RCC 7860 (cell line): ENCODE measurements around the gene SLC23A2.
"Not testable (repeated sequence)": the region's sequence is repeated elsewhere in the genome, so short reads cannot be mapped to it uniquely, and the experiment has no call there.

ENCODE experiments used
- DNase-seq: peaks from one replicate; pipeline ENCODE4 v3.0.0-alpha.2; 2015; ENCODE audit warnings: low spot score
- FAIRE-seq: peaks from 2 replicates; lab custom pipeline; 2012; peaks lifted over from hg19 to GRCh38; lab: Jason Lieb, UNC

The SLC23A2 gene

DNA sequence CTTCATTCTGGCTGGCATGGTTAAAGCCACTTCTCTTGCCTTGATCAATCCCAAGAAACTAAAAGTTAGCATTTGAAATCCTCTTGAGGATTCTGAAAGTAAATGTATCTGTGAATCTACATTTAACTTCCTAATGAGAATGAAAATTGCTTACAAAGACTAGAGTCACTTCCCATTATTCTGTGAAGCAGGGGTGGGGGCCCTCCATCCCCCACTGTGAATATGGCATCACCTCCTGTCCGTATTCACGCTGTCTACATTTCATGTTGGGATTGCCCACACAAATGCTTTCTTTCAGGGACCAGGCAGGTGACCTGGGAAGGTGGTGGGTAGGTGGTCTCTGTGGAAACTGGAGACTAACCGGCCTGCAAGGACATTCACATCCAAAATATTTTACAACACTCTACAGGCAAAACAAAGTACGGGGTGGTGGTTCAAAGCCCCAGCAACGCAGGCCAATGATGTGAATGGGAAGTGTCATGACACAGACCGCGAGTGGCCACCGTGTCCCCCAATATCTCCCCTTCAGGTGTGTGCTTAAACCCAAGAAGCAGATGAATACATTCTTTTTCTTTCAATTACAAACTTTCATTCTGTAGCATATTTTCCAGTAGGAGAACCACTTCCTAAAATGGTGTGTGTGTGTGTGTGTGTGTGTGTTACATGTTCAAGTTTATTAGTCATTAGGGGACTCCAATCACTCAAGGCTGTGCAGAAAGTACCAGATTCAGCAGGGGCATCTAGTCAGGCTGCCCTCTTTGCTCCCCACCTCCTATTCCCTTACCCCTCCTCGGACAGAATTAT lies 147.4 kb downstream of the SLC23A2 start:
- FAIRE-seq = no peak

DNA sequence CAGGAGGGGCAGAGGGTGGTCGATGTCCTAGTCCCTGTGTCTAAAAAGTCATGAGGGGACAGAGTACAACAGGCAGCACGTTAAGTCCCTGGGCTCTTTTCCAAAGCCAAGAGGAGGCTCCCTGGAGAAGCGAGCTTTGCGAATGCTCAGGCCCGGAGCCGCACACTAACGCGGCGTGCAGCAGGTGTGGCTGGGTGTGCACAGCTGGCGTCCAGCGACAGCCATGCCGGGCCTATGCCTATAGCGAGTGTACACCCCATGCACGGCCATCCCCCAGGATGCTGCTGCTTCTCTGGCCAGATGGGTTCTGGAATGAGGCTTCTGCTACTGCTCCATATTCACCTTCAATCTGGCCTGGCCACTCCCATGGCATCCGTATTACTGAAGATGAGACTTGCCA lies 148.3 kb downstream of the SLC23A2 start:
- FAIRE-seq (no peak), DNase-seq (no peak)

More for the DNA sequence above, 147.4 kb downstream of the SLC23A2 start:
- no peak for DNase-seq

DNA sequence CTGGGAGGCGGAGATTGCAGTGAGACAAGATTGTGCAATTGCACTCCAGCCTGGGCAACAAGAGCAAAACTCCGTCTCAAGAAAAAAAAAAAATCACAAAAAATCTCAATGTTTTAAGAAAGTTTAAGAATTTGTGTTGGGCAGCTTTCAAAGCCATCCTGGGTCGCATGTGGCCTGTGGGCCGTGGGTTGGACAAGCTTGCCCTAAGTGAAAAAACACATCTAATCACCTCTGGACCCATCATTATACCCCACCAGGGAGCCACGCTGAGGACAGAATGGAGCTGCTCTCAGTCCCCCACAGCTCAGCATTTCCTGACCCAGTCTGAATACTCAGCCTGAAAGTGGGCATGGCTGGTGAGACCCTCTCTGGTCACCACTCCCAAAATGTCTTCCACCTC lies 150.3 kb downstream of the SLC23A2 start:
- FAIRE-seq = no peak
- no peak for DNase-seq

DNA sequence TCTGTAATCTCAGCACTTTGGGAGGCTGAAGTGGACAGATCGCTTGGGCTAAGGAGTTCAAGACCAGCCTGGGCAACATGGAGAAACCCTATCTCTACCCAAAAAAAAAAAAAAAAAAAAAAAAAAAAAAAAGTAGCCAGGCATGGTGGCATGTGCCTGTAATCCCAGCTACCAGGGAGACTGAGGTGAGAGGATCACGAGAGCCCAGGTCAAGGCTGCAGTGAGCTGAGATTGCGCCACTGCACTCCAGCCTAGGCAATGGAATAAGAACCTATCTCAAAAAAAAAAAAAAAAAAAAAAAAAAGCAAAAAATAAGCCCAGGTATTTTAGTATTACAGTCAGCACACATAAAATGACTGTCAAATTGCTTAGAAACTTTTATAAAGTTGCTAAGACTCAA lies 152.5 kb downstream of the SLC23A2 start:
- DNase-seq, FAIRE-seq: not testable (repeated sequence)

DNA sequence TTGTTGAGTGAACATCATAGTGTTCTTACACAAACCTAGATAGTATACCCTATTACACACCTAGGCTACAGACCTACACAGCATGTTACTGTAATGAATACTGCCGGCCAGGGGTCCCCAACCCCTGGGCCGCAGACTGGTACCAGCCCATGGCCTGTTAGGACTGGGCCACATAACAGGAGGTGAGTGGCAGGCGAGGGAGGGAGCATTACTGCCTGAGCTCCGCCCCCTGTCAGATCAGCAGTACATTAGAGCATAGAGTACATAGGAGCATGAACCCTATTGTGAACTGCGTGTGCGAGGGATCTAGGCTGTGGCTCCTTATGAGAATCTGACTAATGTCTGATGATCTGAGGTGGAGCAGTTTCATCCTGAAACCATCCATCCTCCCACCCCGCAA lies 153.3 kb downstream of the SLC23A2 start:
- no peak for FAIRE-seq

DNA sequence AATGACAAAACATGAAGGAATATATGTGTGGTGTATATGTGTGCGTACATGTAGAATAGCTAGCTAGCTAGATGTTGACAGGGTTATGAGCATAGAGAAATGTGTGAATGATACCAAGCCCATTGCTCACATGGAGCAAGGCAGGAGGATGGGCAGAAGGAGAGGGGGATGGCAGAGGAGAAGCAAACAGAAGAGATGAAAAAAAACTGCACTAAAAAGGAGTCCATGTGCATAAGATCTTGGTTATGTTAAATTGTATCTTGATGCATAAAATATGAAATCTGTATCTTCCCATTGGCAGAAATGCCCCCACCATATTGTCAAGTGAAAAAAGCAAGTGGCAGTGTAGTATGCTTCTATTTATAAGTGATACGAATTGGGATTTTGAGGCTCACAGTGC lies 154.5 kb downstream of the SLC23A2 start:
- FAIRE-seq = no peak

More for the DNA sequence above, 153.3 kb downstream of the SLC23A2 start:
- DNase-seq = no peak

DNA sequence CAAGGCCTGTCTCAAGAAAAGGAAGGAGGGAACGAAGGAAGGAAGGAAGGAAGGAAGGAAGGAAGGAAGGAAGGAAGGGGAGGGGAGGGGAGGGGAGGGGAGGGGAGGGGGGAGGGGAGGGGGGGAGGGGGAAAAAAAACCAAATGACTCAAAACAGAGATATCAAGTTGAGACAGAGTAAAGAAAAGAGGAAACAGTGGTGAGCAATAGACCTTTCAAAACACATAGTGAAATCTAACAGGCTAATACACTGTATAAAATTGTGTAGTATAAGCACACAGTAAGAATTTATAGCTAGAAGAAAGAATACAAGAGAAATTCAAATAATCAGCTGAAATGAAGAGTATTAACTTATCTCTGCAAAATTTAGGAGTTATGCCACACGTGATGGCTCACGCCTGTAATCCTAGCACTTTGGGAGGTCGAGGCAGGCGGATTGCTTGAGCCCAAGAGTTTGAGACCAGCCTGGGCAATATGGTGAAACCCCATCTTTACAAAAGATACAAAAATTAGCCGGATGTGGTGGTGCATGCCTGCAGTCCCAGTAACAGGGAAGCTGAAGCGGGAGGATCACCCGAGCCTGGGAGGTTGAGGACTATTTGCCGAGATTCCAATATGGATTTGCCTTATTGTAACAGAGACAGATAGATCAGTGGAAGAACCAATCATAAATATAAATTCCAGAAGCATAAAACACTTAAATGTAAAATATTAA lies 156.4 kb downstream of the SLC23A2 start:
- no peak for FAIRE-seq

More for the DNA sequence above, 154.5 kb downstream of the SLC23A2 start:
- no peak for DNase-seq

DNA sequence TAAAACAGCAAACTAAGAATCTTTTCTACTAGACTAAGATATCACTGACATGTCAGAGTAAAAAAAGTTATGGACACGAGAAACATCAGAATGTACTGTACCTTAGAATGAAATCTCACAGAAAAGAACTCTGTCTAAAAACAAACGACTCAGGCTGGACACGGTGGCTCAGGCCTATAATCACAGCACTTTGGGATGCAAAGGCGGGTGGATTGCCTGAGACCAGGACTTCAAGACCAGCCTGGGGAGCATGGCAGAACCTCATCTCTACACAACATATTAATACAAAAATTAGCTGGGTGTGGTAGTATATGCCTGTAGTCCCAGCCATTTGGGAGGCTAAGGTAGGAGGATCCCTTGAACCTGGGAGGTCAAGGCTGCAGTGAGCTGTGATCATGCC lies 157.0 kb downstream of the SLC23A2 start:
- DNase-seq (no peak), FAIRE-seq (no peak)

More for the DNA sequence above, 156.4 kb downstream of the SLC23A2 start:
- DNase-seq = no peak

DNA sequence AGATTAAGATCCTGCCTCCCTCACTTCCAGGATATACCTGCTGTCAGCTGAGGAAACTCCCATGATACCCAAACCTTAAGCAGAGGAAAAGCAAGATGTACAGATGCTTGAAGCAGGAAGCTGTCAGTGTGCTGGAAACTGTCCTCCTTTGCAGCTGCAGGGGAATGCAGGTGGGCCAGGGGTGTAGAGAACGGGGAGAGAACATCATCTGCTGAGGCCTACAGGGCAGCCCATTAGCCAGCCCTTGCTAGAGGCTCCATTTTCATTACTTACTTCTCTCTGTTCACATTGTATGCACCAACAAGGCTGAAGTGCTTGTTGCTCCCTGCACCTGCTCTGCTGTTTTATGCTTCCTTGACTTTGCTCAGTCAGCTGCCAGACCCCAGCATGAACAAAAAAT lies 160.5 kb downstream of the SLC23A2 start:
- DNase-seq (no peak), FAIRE-seq (no peak)

DNA sequence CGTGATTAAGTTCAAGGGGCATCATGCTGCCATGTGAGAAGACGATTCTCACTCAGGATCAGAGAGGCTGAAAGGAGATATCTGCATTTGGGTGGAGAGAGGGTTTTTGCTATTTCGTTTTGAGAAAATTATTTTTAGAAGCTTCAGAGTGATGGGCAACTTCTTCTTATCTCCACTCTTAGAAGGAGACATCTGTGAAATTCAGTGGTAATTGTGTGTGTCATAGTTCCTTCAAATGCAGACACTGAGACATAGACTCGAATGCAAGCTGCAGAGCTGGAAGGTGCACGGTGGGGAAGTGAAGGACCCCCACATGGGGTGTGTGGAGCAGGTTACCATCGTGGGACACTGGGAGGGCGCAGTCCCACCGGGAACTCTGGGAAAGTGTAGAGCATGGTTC lies 162.8 kb downstream of the SLC23A2 start:
- no peak for DNase-seq
- FAIRE-seq = no peak

DNA sequence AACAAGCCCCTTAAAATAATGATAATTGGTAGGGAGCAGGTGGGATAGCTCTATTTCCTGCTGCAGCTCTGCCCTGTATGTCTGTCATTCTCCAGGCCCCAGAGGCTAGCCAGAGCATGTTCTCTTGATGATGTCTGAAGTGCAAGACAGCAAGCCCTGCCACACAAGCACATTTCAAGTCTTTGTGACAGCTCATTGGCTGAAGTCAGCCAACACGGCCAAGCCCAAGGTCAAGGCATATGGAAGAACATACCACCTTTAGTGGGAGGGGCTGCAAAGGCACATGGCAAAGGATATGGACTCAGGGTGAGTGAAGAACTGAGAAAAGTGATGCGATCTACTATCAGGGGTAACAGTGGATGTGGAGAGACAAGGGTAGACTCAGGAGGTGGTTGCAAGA lies 163.6 kb downstream of the SLC23A2 start:
- no peak for FAIRE-seq
- DNase-seq = no peak

DNA sequence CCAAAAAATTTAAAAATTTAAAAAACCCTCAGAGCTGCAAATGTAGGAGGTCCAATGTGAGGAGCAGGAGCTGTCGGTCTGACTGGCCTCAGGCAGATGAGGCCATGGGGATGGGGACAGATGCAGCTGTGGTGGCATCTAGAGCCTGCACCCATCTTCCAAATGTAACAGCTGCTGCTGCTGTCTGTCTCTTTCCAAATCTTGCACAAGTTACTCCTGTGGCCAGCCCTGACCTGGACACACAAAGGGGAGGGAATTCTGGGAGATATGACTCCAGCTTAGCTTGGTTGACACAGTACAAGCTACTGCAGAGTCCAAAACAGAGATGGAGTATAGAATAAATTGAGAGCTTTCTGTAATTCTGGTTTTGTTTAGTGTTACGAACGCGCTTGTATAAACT lies 164.4 kb downstream of the SLC23A2 start:
- DNase-seq (no peak), FAIRE-seq (no peak)

DNA sequence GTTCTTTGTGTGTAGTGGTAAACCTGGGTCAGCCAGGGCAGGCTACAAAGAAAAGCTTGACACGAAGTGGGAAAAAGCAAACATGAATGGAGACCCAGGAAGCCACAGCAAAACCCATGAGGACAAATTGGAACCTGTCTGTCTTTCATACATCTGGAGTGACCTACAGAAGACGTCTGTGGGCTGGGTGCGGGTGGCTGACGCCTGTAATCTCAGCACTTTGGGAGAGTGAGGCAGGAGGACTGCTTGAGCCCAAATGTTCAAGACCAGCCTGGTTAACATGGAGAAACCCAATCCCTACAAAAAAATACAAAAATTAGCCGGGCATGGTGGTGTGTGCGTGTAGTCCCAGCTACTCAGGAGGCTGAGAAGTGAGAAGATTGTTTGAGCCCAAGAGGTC lies 164.8 kb downstream of the SLC23A2 start:
- FAIRE-seq (no peak), DNase-seq (no peak)

DNA sequence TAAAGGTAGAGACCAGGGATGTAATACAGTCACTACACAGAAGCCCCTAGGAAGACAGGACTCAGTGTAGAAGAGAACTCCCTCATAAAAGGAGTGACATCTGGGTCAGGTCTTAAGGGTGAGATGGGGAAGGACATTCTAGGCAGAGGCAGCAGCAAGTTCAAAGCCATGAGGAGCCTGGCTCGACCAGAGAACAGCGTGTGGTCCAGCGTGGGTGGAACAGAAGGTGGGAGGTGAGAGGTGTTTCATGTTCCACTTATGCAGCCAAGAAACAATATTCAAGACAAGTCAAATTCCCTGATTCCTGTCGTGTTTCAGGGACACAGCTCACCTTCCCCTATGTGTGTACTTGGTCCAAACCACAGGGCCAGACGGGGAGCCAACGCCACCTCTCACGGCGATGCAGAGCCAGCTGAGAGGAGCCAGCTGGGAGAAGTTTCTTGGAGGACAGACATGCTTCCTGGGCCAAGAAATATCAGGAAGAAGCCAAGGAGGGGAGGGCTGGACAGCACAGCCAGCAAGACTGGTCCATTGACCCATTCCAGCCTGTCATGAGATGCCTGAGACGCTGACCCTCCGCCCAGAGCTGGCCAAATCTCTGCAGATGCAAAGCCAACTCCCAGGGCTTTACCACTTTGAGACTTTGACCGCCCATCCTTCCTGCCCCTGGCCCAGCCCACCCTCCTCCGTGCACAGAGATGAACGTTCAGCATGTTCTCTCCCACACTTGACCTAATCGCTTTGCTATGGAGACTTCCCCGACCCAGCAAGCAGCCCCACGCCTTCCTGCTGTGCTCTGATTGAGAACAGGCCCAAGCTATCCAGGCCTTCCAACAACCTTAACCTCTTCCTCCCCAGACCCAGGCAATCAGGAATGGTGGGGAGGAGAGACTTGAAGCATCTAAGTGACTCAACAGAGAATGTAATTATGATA lies 165.8 kb downstream of the SLC23A2 start:
- FAIRE-seq = no peak
- DNase-seq = no peak

DNA sequence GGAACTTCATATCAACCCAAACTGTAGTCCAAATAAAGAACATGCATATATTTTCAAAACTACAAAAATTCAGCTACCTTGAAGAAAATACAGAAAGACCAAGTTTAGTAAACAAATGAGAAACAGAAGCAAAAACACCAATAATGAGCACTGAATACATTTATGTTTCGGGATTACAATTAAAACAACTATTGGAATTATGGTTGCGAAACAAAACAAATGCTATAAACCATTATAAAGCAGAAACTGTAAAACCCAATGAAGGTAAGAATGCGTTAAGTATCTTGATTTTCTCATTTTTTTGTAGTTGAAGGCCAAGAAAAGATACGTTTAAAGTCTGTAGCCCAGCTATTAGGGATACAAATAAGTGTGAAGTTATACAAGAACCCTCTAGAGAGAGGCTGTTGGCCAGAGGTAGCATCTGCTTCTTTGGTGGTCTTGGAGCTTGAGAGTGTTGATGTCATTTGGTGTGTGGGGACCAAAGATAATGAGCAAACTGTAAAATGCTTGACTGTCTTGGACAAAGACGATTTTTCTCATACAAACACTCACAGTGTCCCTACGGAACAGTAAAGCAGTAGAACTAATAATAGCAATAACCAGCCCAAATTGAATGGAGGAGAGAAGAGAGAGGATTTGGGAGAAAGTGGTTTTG lies 168.1 kb downstream of the SLC23A2 start:
- FAIRE-seq (no peak), DNase-seq (no peak)

DNA sequence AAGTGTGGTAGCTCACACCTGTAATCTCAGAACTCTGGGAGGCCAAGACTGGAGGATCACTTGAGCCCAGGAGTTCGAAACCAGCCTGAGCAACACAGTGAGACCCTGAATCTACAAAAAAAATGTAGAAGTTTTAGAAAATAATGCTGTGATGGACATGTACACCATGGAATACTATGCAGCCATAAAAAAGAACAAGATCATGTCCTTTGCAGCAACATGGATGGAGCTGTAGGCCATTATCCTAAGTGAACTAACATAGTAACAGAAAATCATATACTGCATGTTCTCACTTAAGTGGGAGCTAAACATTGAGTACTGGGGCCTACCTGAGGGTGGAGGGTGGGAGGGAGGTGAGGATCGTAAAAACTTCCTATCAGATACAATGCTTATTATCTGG lies 168.8 kb downstream of the SLC23A2 start:
- FAIRE-seq = no peak

DNA sequence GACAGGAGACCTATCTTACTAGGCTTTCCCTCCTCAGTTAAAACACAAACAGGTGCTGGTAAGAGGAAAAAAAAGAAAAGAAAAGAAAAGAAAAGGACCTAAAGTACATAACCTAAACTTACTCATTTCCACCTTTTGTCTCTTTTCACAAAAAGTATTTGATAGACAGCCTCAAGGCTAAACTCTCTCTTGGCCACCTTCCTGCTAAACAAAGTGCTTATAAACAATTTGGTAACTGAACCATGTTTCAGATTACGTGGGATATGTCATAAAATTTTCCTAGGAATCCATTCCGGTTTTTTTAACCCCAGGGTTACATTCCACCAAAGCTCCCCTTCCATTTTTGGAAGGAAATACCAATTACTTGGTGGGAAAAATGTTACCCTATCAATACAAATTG lies 170.6 kb downstream of the SLC23A2 start:
- no peak for DNase-seq
- FAIRE-seq = no peak

More for the DNA sequence above, 168.8 kb downstream of the SLC23A2 start:
- DNase-seq = no peak

DNA sequence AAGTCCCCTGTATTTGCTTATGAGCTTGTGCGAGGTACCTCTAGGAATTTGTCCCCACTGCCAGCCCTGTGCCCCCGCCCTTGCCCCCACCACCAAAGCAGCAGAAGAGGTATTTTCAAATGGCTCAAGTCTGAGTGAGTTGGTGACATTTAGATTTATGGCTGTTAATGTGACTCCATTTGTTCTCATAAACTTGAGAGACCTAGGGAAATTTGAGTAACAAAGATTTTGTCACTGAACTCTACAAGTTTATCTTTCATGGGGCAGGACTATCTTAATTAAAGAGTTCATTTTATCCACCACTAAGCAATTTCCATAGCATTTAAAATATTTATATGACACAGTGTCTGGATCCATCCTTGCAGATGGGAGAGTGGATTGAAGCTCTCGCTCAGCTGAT lies 171.1 kb downstream of the SLC23A2 start:
- FAIRE-seq (no peak), DNase-seq (no peak)

DNA sequence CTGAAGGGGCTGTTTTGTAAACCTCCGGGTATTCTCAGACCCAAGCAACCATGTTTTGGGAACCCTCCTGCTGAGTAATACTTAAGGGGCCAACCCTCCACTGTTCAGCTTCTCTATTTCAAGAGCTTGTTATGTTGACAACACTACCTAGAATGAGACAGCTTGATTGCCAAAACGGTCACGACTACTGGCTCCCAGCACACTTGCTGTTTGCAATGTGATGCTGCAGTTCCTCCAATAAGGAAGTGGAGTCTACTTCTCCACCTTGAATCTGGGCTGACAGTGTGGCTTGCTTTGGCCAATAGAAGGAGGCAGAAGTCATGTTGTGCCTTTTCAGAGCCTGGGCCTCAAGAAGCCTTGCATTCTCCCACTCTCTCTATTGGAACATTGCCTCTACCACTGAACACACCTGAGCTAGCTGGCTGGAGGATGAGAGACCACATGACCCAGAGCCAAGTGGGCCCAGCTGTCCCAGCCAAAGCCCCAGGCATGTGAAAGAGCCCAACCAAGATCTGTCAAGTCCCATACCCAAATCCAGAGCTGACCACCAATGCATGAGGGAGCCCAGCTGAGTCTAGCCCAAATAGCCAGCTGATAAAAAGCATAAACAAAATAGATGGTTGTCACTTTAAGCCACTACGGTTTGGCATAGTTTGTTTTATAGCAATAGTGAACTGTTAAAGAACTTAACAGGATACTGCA lies 171.6 kb downstream of the SLC23A2 start:
- FAIRE-seq = no peak
- DNase-seq = no peak
